Breast epithelium (tissue), 3 donors: ENCODE measurements around the gene TMEM273.

Source experiments
- POLR2A ChIP-seq: fragments of 450-650 bp; IDR thresholded peaks from one replicate; pipeline ENCODE4 v1.6.1; 2016; ENCODE audit warnings: antibody characterized with exemption, mild to moderate bottlenecking, moderate library complexity
- POLR2AphosphoS5 ChIP-seq, 3 donors: sonication (generic); formaldehyde crosslinking; IDR thresholded peaks; one replicate each; pipeline ENCODE4 v1.6.1; 2017; ENCODE audit warnings: antibody characterized with exemption in 3 of 3
- TF ChIP-seq, protein P1 (sequence below), 3 donors: fragments of 450-650 bp; IDR thresholded peaks; one replicate each; pipeline ENCODE4 v1.5.1; 2016 to 2017; ENCODE audit warnings: antibody characterized with exemption in 3 of 3, mild to moderate bottlenecking in 3 of 3, moderate library complexity in 3 of 3

DNA sequence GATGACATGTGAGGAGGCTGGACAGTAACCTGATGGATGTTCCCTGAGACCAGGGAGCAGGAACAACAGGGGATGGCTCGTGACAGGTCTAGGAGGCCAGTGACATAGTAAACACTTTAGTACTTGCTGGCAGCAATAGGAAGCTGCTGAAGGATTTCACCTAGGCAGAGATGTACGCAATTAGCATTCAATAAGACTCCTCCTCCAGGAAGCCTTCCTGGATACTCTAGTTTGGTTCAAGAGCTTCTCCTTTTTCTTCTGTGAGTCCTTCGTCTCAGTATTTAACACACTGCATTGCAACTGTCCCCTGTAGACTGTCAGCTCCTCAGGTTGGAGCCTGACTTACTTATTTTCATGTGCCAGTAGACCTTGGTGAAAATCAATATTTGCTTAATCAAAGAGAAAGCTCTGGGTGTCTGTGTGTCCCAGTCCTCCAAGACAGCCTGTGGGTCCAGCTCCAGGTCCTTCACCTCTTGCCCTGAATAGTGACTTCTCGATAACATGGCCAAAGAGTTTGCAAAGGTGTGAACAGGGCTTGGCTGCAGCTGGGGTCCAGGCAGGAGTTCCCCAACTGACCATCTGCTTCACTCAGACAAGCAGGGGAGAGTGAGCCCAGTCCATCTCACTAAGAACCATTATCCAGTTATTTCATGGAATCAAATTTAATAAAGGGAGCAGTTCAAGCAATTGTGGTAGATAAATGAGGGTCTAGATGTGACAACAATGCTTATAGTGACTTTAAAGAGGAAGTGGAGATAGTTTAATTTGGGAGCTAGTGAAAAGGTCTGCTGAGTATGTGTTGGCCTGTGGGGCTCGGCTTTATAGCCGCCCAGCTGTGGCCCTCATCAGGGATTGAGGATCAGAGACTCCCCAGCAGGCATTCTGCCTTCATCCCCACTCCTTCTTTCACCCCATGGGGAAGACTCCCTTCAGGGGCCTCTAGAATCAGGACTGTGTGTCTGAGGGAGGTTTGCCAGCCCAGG lies 9.4 kb downstream of the TMEM273 start:
- TF ChIP-seq, protein P1, sequence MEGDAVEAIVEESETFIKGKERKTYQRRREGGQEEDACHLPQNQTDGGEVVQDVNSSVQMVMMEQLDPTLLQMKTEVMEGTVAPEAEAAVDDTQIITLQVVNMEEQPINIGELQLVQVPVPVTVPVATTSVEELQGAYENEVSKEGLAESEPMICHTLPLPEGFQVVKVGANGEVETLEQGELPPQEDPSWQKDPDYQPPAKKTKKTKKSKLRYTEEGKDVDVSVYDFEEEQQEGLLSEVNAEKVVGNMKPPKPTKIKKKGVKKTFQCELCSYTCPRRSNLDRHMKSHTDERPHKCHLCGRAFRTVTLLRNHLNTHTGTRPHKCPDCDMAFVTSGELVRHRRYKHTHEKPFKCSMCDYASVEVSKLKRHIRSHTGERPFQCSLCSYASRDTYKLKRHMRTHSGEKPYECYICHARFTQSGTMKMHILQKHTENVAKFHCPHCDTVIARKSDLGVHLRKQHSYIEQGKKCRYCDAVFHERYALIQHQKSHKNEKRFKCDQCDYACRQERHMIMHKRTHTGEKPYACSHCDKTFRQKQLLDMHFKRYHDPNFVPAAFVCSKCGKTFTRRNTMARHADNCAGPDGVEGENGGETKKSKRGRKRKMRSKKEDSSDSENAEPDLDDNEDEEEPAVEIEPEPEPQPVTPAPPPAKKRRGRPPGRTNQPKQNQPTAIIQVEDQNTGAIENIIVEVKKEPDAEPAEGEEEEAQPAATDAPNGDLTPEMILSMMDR (IDR thresholded peaks at IDR 0.05): no peak
- TF ChIP-seq POLR2A: no peak
- TF ChIP-seq POLR2AphosphoS5 (IDR thresholded peaks at IDR 0.05): no peak
